GM21786 (cell line): Measurements from ENCODE around the gene TMEM82.
"Not testable (repeated sequence)": the region's sequence is repeated elsewhere in the genome, so short reads cannot be mapped to it uniquely, and the experiment has no call there.

Source experiments
- ATAC-seq: cut with Tn5 transposase; IDR thresholded peaks from one replicate; pipeline ENCODE4 v1.9.1; 2021; ENCODE audit not compliant: unreplicated experiment

Gene TMEM82

GRCh38 chr1:15742339-15742801 lies at the start of gene TMEM82:
Gene TMEM82 (plus strand): TSS chr1:15742499. CDS start chr1:15742560, 61 bp downstream.
- ATAC-seq = no peak

DNA sequence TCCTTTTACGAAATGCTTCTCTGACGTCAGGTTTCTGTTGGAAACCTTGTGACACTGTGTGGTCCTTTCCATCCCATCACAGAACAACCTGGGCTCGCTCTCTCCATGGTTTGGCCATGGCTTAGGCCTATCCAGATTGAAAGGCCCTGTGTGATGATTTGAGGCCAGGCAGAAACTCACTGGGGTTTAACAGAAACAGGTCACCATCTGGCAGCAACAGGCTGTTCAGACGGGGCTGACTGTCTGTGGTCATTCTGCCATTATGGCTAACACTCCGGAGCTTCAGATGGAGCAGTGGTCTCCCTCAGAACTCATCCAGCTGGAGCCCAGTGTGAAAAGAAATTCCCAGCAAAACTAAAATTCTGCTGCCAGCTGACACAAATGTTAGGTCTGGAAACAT lies 48.9 kb upstream of the TMEM82 start:
- no peak for ATAC-seq

GRCh38 chr1:15696956-15697521 lies 45.3 kb upstream of the TMEM82 start:
- ATAC-seq = peak; percentile 92

GRCh38 chr1:15698201-15698600 lies 44.1 kb upstream of the TMEM82 start:
- no peak for ATAC-seq

- not testable (repeated sequence) for ATAC-seq
Measured at GRCh38 chr1:15699321-15699720, 43.0 kb upstream of the TMEM82 start.

GRCh38 chr1:15700508-15700907 lies 41.8 kb upstream of the TMEM82 start:
- ATAC-seq = no peak

DNA sequence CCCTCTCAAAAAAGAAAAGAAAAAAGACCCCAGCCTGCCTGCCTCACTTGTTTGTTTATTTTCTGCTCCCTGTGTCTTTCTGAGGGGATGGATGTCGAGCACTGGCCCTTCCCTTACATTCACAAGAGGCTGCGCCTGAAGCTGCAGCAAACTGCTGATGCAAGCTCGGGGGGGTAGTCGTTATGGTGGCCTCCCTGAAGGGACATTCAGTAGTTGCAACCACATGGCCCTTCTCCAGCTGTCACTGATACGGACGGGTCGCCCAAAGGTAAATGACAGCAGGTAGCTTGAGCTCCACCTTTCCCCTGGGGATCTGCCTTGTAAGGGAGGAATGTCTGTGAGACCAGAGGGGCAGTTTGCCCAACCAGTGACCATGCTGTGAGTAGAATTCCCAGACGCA lies 40.5 kb upstream of the TMEM82 start:
- ATAC-seq = no peak

DNA sequence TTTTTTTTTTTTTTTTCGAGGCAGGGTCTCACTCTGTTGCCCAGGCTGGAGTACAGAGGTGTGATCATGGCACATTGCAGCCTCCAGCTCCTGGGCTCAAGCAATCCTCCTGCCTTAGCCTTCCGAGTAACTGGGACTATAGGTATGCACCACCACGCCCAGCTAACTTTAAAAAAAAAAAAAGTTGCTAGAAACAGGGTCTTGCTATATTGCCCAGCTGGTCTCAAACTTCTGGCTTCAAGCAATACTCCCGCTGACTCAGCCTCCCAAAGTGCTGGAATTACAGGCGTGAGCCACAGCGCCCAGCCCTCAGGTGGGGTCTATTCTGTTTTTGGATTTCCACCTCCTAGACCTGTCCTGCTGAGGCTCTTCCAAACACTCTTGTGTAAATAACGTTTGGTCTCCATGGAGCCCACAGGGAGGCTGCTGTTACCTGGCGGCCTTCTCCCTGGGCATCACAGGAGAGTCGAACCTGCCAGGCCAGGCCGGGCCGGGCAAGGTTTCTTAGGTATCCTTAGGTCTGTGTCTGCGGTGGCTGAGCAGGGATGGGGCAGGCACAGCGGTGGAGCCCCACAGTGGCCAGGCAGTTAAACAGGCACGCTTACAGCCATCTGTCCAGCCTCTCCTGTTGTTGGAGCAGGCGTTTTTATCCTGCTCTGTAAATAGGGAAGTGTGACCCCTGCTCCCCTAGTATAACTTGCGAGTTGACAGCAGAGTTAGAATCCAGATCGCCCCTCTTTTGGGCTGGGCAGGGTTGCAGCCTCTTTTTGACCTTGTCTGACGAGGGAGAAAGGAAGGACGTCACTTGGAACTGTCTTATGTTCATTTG lies 39.4 kb upstream of the TMEM82 start:
- ATAC-seq = no peak

DNA sequence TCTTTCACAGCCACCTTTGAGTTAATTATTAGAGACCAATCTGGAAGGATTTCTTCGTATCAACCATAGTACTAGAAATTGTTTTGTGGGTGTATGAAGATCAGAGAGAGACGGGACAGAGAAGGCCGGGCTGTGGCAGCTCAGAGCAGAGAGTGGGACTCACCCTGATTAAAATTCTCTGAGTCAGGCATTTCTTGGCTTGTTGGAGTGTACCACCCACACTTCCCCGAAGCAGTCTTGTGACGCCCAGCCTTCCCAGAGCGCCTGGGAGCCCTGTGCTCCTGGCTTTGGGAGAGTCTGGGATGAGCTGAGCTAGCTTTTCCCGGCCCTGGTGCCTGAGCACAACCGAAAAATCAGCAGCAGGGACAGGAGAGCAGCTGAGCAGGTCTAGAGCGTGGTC lies 38.7 kb upstream of the TMEM82 start:
- no peak for ATAC-seq

GRCh38 chr1:15704526-15705183 lies 37.6 kb upstream of the TMEM82 start:
- no peak for ATAC-seq

DNA sequence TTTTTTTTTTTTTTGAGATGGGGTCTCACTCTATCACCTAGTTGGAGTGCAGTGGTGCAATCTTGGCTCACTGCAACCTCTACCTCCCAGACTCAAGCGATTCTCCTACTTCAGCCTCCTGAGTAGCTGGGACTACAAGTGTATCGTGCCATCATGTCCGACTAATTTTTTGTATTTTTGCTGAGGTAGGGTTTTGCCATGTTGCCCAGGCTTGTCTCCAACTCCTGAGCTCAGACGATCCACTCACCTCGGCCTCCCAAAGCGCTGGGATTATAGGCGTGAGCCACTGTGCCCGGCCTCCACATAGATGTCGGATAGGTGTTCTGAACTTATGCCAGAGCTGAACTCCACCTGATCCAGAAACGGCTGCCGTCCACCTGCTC lies 37.1 kb upstream of the TMEM82 start:
- ATAC-seq = no peak

- no peak for ATAC-seq
Measured at GRCh38 chr1:15706751-15707150, 35.5 kb upstream of the TMEM82 start.

DNA sequence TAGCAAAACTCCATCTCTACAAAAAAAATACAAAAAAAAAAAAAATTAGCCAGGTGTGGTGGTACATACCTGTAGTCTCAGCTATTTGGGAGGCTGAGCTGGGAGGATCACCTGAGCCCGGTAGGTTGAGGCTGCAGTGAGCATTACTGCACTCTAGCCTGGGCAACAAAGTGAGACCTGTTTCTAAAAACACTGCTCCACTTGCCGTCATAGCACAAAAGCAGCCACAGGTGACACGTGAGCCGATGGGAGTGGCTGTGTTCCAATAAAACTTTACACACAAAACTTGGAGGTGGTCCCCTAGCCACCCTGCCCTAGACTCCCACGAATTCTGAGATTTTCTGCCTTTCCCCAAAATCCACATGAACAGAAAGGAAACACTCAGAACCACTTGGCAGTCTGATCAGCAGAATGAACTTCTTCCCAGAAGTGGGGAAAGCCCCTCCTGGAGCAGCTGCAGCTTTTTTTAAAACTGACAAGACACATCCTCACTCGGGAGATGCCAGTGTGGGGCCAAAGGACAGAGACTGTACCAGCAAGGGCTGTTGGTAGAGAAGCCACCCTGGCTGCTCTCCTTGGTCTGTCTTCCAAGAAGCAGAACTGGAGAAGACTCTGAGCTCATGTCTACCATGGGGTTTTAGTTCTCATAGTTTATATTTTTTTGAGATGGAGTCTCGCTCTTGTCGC lies 34.9 kb upstream of the TMEM82 start:
- ATAC-seq = no peak

- ATAC-seq = no peak
Measured at GRCh38 chr1:15708486-15709137, 33.7 kb upstream of the TMEM82 start.

- no peak for ATAC-seq
Measured at GRCh38 chr1:15709226-15709625, 33.1 kb upstream of the TMEM82 start.

- ATAC-seq = no peak
Measured at GRCh38 chr1:15712168-15712567, 30.1 kb upstream of the TMEM82 start.

DNA sequence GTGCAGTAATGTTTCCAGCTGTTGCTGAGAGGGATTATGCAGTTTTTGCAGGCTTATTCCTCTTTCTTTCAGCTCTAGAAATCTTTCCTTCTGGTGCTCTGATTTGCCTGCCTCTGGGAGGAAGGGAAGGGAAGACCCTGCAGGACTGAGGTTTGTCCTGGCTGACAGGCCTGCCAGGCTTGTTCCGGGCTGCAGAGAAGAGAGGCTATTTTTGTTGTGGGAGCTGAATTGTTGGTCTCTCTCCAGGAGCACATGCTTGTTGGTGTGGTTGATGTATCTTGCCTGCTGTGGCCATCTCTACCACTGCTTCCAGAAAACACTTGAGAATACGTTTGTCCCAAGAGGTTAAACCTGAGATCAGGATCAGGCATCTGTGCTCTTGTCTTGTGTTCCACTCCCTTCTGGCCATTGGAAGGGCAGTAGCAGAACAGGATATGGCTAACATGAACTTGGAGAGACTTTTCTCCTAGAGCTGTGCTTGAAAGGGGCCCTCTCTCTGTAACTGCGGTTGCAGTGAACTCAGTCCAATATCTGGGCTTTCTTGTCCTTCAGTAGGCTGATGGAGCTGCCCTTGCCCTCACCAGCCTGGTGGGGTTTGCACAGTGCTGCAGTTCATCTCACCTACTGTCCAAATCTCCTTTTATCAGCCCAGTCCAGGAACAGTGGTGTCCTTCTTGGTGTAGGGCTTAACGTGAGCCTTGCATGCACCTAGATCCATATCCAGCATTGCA lies 27.7 kb upstream of the TMEM82 start:
- ATAC-seq = no peak

DNA sequence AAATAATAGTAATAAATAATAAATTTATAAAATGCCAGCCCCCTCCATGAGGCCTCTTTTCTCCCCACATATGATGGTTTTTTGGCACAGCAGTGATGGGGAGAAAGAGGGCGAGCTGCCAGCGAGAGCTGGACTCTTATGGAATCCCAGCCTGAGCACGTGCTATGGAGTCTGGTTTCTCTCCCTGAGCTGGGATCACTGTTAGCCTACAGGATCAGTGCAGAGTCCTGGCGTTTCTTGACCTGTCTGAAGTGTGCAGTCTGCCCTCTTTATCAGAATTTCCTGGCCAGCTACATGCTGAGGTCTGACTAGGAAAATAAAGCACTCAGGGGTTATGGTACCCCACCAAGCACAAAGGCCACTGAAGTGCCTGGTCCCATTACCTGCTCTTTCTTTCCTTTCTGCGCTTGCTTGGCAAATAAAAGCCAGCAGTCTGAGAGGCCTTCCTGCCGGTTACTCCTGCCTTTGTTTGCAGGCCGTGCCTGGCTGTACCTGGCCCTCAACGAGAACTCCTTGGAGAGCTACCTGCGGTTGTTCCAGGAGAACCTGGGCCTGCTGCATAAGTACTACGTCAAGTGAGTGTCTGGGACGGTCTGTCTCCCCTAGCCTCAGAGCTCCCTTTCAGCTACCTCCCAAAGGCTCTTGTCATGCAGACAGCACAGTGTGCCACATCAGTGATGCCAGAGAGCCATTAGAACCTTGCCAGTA lies 24.7 kb upstream of the TMEM82 start:
- ATAC-seq = no peak

GRCh38 chr1:15718199-15718601 lies 24.1 kb upstream of the TMEM82 start:
- no peak for ATAC-seq
